GM18520 (cell line): Measurements from ENCODE around the gene ABCB9.
"Not testable (repeated sequence)": the region's sequence is repeated elsewhere in the genome, so short reads cannot be mapped to it uniquely, and the experiment has no call there.

ENCODE experiments used
- ATAC-seq: cut with Tn5 transposase; IDR thresholded peaks from one replicate; pipeline ENCODE4 v1.9.1; 2021; ENCODE audit not compliant: unreplicated experiment

Gene ABCB9

DNA sequence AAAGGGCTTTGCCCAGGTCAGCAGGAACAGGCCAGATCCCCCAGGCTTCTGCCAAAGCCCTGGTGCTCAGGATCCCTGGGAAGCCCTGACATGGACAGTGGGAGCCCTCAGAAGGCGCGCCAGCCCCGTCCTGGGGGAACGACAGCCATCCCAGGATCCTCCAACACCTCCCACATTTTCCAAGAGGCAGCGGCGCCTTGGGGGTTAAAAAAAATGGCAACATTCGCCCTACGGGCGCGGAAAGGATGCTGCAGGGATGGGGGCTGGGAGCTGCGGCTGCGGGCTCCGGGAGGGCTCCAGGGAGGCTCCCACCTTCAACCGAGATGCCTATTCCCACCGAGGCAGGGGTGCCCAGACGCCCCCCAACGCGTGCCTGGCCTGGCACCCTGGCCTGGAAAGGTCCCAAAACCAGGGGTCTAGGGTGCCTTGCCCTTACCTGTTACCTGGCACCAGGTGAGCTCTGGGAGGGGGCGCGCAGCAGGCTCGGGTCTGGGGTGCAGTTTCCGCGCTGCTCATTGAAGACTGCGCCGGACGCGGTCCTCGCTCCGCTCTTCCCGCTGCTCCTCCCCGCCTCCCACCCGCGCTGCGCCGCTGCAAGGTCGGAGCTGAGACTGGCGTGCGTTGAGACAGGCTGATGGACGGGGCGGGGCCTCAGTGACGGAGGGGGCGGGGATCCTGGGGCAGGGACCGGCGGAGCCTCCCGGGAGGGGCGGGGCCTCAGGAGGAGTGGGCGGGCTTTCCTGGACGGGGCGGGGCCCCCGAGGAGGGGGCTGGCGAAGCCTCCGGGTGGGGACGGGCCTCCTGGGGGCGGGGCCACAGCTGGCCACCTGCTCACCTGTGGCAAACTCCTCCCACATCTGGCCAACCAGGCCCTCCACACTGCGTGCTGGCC is at the start of gene ABCB9:
Gene ABCB9 (minus strand): TSS at position 613 of the 892 bp plus-strand sequence. CDS start 6,228 bp downstream, outside the sequence.
- ATAC-seq = no peak

GRCh38 chr12:123014473-123014872 is 48.2 kb upstream of the ABCB9 start:
- ATAC-seq = not testable (repeated sequence)

DNA sequence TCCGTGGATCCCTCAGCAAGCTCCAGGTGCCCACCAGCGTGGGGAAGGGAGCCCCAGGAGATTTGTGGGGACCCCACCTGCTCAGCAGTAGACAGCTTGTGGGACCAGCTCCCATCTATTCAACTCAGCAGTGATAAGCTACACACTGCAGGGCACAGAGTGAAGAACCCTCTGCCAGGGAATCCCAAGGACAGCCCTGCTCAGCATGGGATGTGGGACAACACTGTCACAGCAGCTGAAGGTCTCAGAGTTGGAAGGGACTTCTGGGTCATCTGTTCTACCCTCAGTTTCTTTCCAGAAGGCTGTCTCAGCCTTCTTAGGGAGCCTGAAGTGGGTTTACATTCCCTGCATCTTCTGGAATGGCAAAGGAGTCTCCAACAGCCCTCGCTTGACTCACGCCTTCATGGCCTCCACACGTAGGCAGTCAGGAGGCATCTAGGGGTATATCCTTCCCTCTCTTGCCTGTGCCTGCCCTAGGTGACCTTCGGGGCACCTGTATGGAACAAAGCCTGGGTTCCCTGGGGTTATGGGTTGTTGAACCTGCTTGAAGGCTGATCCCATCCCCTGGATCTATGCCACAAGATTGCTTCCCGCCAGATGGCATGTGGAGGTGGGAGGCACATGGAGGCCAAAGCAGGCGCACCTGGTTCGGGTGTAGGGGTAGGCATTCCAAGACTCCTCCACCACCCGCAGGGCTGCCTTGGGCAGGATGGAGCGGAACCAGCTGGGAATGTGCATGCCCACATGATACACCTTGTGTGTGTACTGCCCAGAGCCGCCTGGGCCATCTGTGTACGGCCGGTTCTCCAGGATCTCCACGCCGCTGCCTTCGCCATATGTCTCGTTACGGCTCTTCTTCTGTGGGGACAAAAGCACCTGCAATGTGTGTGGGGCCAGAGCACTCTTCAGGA is 47.2 kb upstream of the ABCB9 start:
- ATAC-seq = no peak

- no peak for ATAC-seq
These were observed 45.4 kb upstream of the ABCB9 start for GRCh38 chr12:123011701-123012100.

- ATAC-seq = no peak
These were observed 44.4 kb upstream of the ABCB9 start for GRCh38 chr12:123010681-123011080.

- no peak for ATAC-seq
These were observed 43.8 kb upstream of the ABCB9 start for GRCh38 chr12:123010110-123010509.

GRCh38 chr12:123006977-123007376 is 40.7 kb upstream of the ABCB9 start:
- ATAC-seq = no peak

DNA sequence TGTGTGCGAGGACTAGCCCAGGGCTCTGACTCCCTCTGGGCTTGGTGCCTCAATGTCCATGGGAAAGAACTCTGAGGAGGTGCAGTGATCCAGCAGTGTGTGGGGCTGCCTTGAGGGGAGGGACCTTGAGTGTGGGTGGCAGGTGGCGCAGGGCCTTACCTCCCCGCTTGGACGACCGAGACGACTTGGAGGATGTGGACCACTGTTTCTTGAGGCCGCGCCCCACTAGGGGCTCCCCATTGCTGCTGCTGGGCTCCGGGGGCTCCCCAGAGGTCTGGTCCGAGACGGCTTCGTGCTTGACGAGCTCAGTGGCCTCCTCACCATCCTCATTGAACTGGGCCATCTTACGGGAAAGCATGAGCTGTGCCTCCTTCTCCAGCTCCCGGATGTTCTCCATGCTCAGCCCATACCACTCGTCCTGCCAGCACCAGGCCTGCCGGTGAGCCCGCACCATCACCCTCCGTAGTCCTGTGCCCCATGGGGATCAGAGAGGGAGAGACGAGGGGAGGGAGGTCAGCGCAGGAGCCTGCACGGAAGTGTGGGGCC is 38.9 kb upstream of the ABCB9 start:
- ATAC-seq = no peak

GRCh38 chr12:123004287-123004686 is 38.0 kb upstream of the ABCB9 start:
- no peak for ATAC-seq

DNA sequence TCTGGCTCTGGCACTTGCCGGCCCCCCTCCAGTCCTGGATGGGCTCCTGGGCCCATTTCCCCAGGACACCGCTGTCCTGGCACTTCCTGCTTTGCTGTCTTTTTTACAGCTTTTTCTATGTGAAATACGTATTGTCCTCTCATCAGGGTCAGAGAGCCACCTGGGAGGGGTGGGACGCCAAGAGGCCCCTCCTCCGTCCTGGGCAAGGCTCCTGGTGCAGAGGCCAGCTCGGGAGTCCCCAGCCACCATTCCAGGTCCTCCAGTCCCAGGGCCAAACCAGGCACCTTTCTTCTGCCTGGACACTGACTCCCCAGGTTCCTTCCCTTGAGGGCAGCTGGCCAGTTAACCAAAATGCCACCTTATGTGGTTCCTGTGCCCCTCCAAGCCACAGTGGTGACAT is 37.0 kb upstream of the ABCB9 start:
- no peak for ATAC-seq

- no peak for ATAC-seq
These were observed 35.2 kb upstream of the ABCB9 start for GRCh38 chr12:123001464-123001863.

GRCh38 chr12:123000578-123000977 is 34.3 kb upstream of the ABCB9 start:
- ATAC-seq = no peak

GRCh38 chr12:122999986-123000420 is 33.7 kb upstream of the ABCB9 start:
- ATAC-seq = no peak

DNA sequence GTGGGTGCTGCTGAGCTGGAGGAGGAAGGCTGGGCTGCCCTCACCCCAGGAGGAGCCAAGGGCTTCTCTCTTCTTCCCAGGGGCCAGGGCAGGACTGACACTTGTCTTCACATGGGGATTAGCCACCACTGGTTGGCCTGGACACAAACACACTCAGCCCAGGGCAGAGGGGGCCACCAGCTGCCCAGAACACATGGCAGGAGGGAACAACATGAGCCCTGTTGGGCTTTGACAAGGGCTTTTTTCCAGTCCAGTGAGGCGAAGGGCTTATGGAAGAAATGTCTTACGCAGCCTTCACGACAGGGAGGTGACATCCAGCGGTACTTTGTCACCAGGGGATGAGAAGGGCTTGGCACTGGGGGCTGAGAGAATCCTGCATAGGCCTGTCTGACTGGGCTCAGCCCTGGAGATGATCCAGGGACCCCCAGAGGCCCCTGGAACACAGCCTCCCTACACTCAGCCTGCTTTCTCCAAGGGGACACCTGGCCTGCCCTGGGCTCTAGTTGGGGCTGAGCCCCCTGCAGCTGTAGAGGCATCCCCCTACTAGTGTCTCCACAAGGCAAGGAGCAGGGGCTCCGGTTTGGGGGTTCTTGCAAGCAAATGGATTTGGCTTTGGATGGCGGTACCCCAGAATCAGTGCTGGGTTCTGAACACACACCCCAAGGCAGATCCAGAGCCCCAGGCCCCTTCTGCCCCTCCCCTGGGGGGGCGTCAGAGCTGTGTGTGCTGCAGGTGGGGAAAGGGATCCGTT is 33.1 kb upstream of the ABCB9 start:
- no peak for ATAC-seq

GRCh38 chr12:122998316-122998715 is 32.1 kb upstream of the ABCB9 start:
- no peak for ATAC-seq

DNA sequence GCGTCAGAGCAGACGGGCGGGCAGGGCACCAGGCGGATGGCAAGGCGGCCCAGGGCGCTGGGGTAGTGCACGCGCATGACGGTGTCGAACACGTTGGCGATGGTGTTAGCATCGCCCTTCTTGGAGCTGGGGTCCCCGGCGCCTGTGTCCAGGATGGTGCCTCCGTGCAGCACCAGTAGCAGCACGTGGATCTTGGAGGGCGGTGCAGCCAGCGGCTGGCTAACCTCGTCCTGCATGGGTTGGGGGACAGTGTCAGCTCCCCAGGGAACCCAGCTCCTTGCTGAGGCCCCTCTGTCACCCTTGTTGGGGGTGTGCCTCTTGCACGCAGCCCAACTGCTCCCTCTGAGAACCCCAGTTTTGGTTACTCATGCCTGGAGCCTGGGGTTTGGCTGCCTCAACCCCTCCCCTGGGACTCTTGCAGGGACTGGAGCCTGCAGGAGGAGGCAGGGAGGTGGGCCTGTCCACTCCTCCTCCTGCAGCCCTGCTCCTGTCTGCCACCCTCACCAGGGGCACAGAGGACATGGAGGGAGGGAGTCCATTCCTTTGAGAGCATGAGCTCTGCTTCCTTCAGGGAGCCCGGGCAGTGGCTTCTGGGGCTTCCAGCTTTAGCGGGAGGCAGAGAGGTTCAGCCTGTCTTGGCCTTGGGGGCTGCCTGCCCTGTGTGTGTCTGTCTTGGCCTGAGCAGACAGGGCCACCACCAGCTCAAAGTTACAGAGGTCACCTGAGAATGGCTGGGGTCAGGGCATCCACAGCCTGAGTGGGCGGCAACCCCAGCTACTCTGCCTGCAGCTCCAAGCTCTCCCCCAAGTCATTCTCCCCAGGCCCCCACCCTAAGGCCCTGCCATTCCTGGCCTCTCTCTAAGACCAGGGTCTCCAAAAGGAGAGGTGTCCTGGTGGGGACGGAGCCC is 31.3 kb upstream of the ABCB9 start:
- ATAC-seq = no peak

GRCh38 chr12:122996621-122997342 is 30.5 kb upstream of the ABCB9 start:
- no peak for ATAC-seq

DNA sequence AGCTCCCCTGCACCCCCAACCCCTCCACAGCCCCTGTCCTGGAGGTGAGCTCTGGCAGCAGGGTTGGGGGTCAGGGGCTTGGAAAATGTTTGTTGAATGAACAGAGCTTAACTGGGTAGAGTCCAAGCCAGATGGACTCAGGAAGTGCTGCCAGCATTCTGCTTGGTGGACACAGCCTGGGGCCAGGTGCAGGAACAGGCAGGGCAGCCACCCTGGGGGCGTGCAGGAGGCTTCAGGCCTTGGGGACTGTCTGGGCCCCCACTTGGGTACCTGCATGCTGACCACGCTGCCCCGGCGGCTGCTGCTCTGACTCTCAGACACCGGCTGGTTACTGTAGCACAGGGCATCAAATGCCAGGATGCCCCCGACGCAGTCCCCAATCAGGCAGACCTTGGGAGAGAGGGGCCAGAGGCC is 29.9 kb upstream of the ABCB9 start:
- ATAC-seq = no peak
